Activated naive CD4-positive, alpha-beta T cell (primary cell): ENCODE measurements around the gene CELSR2.
A peak's percentile ranks its signal among the peaks of the same experiment; 100 is the strongest.
"Not testable (repeated sequence)": the region's sequence is repeated elsewhere in the genome, so short reads cannot be mapped to it uniquely, and the experiment has no call there.

Experiments
- DNase-seq, 4 experiments: peaks; one replicate each; lab custom pipeline; 2025; lab: John Stamatoyannopoulos, UW

The CELSR2 gene

GRCh38 chr1:109248797-109249629 is at the start of gene CELSR2:
Gene CELSR2 (plus strand): TSS chr1:109249539. CDS start chr1:109250080, 541 bp downstream.
- peak in 3 of 4 experiments; percentile 14 to 35 (median 16) for DNase-seq

GRCh38 chr1:109199710-109200109 is 49.6 kb upstream of the CELSR2 start:
- DNase-seq: no peak

- DNase-seq: peak in 2 of 4 experiments; percentile 7 to 22
Observed at GRCh38 chr1:109201123-109201703, 48.1 kb upstream of the CELSR2 start.

GRCh38 chr1:109204484-109204883 is 44.9 kb upstream of the CELSR2 start:
- DNase-seq: no peak

GRCh38 chr1:109206339-109206738 is 43.0 kb upstream of the CELSR2 start:
- DNase-seq: no peak

- DNase-seq: no peak
Observed at GRCh38 chr1:109207467-109208103, 41.8 kb upstream of the CELSR2 start.

GRCh38 chr1:109208394-109208793 is 40.9 kb upstream of the CELSR2 start:
- DNase-seq: no peak

- DNase-seq: no peak
Observed at GRCh38 chr1:109208836-109209463, 40.4 kb upstream of the CELSR2 start.

GRCh38 chr1:109210058-109210457 is 39.3 kb upstream of the CELSR2 start:
- DNase-seq: no peak

- no peak for DNase-seq
Observed at GRCh38 chr1:109213345-109213823, 36.0 kb upstream of the CELSR2 start.

- DNase-seq: peak; percentile 61 to 87 (median 73)
Observed at GRCh38 chr1:109213824-109214693, 35.3 kb upstream of the CELSR2 start, which contains the start of gene SARS1. Gene SARS1 (plus strand): TSS chr1:109213918. CDS start chr1:109213993, 75 bp downstream.

GRCh38 chr1:109214695-109215623 is 34.4 kb upstream of the CELSR2 start:
- no peak for DNase-seq

GRCh38 chr1:109216662-109217061 is 32.7 kb upstream of the CELSR2 start:
- no peak for DNase-seq

GRCh38 chr1:109218516-109218915 is 30.8 kb upstream of the CELSR2 start:
- no peak for DNase-seq

GRCh38 chr1:109221201-109221600 is 28.1 kb upstream of the CELSR2 start:
- not testable (repeated sequence) for DNase-seq

- no peak for DNase-seq
Observed at GRCh38 chr1:109225308-109225707, 24.0 kb upstream of the CELSR2 start.

GRCh38 chr1:109225711-109226445 is 23.5 kb upstream of the CELSR2 start:
- DNase-seq: no peak

- no peak for DNase-seq
Observed at GRCh38 chr1:109228167-109228566, 21.2 kb upstream of the CELSR2 start.

- no peak for DNase-seq
Observed at GRCh38 chr1:109229531-109230127, 19.7 kb upstream of the CELSR2 start.
